Esophagus squamous epithelium (tissue), 4 donors: ENCODE data around the gene CEMIP.

ENCODE experiments used
- POLR2A ChIP-seq, 4 donors: fragments of 450-650 bp; IDR thresholded peaks; one replicate each; pipeline ENCODE4 v1.6.1; 2017; ENCODE audit warnings: antibody characterized with exemption in 4 of 4, mild to moderate bottlenecking in 4 of 4, moderate library complexity in 3 of 4
- TF ChIP-seq, protein P1 (sequence below), 6 experiments: fragments of 450-650 bp in 4 of 6; fragments of 200-600 bp in 2 of 6; sonication (generic) in 2 of 6; IDR thresholded peaks; one replicate each; pipeline ENCODE4 v1.5.1; 2016 to 2019; ENCODE audit warnings: antibody characterized with exemption in 6 of 6, mild to moderate bottlenecking in 4 of 6, moderate library complexity in 4 of 6

DNA sequence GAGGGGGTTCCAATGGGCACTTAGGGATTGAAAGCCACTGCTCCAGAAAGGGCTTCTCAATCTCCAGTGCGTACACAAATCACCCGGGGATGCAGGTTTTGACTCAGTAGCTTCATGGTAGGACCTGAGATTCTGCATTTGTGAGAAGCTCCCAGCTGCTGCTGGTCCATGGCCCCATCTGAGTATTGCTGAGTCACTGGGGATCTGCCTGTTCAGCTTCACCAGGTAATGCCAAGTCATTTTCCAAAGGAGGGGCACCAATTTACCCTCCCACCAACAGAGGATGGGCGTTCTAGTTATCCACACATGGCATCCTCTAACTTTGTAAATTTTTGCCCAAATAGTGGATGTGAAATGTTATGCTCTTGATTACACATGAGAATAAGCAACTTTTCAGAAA is 12.9 kb upstream of the CEMIP start:
- TF ChIP-seq, protein P1, sequence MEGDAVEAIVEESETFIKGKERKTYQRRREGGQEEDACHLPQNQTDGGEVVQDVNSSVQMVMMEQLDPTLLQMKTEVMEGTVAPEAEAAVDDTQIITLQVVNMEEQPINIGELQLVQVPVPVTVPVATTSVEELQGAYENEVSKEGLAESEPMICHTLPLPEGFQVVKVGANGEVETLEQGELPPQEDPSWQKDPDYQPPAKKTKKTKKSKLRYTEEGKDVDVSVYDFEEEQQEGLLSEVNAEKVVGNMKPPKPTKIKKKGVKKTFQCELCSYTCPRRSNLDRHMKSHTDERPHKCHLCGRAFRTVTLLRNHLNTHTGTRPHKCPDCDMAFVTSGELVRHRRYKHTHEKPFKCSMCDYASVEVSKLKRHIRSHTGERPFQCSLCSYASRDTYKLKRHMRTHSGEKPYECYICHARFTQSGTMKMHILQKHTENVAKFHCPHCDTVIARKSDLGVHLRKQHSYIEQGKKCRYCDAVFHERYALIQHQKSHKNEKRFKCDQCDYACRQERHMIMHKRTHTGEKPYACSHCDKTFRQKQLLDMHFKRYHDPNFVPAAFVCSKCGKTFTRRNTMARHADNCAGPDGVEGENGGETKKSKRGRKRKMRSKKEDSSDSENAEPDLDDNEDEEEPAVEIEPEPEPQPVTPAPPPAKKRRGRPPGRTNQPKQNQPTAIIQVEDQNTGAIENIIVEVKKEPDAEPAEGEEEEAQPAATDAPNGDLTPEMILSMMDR (IDR thresholded peaks at IDR 0.05), result no peak
- TF ChIP-seq POLR2A (IDR thresholded peaks at IDR 0.05), result no peak
